ENCODE data around the gene COL18A1. TPM values are rescaled to one million over a fixed set of nuclear protein-coding genes. Genes with fewer than 3 reads are reported as not detected.
A peak's percentile ranks its signal among the peaks of the same experiment; 100 is the strongest.

The COL18A1 gene
- polyA plus RNA-seq, 2 of the 4 experiments (the other 2 are of a cell fraction): 17.3 to 88.4 TPM

GRCh38 chr21:45471525-45472221, 66.7 kb downstream of the COL18A1 start (continued):
- TF ChIP-seq KDM5A (IDR thresholded peaks at IDR 0.05): no peak
- no peak for TF ChIP-seq ESRRA (IDR thresholded peaks at IDR 0.05; ENCODE audit: borderline replicate concordance, low read length)
- no peak for TF ChIP-seq BHLHE40 (IDR thresholded peaks at IDR 0.05; ENCODE audit: low read depth, low read length)
- TF ChIP-seq EP300 (IDR thresholded peaks at IDR 0.05): no peak

- Histone ChIP-seq H3K4me1 (peaks cover 43% of the 10 kb centered on the region), H3K4me3 (no peak overlapping the region), H3K9me3 (no peaks in the 10 kb centered on the region), H3K27ac (peak overlapping the region; percentile 79 to 95; a peak in 3 of 6 replicates), H3K4me2 (peak overlapping the region; percentile 91; the same call in 1 of the 3 replicates)
- ATAC-seq (no peak), FAIRE-seq (no peak), DNase-seq (ENCODE audit: low read depth in 1 of 2, low spot score in 1 of 2) (no peak)
- WGBS (ENCODE audit: missing lambda C conversion rate): 97% methylated on average over 19 of the region's 42 CpGs
- ChIA-PET POLR2A (no interaction called here), CTCF (no interaction called here)
- TF ChIP-seq HES2 (IDR thresholded peaks at IDR 0.05): no peak
- no peak for TF ChIP-seq RAD21 (conservative IDR thresholded peaks at IDR 0.05 in 1 of 2, IDR thresholded peaks at IDR 0.05 in 1 of 2)
- no peak for TF ChIP-seq RNF2 (IDR thresholded peaks at IDR 0.05; ENCODE audit: borderline replicate concordance, low read depth)
- no peak for TF ChIP-seq KDM1A (IDR thresholded peaks at IDR 0.05; ENCODE audit: low read depth)
- no peak for TF ChIP-seq FOSL2 (IDR thresholded peaks at IDR 0.05)
- no peak for TF ChIP-seq FOSL2 (CRISPR knock-in tag; IDR thresholded peaks at IDR 0.05)
- TF ChIP-seq NR3C1 (IDR thresholded peaks at IDR 0.05): no peak
- TF ChIP-seq RARB (CRISPR knock-in tag; IDR thresholded peaks at IDR 0.05): no peak
- TF ChIP-seq ESRRA (IDR thresholded peaks at IDR 0.05; ENCODE audit: borderline replicate concordance, low read length): no peak
- no peak for TF ChIP-seq TFCP2L1 (CRISPR knock-in tag; IDR thresholded peaks at IDR 0.05)
- TF ChIP-seq ELK1 (IDR thresholded peaks at IDR 0.05; ENCODE audit: low read depth, low read length): no peak
- no peak for TF ChIP-seq E2F6 (IDR thresholded peaks at IDR 0.05; ENCODE audit: borderline replicate concordance, low read depth)
- no peak for TF ChIP-seq SMC3 (IDR thresholded peaks at IDR 0.05)
- no peak for TF ChIP-seq MYC (IDR thresholded peaks at IDR 0.05; ENCODE audit: borderline replicate concordance, low read length)
- no peak for TF ChIP-seq FOXS1 (CRISPR knock-in tag; IDR thresholded peaks at IDR 0.05)
- TF ChIP-seq ZSCAN20 (CRISPR knock-in tag; IDR thresholded peaks at IDR 0.05): no peak
- no peak for TF ChIP-seq CTCF (IDR thresholded peaks at IDR 0.05)
Measured at GRCh38 chr21:45472445-45473365, 67.7 kb downstream of the COL18A1 start.

Measured in A549 (cell line).